Measurements from ENCODE around the gene PPP2R2C.

DNA sequence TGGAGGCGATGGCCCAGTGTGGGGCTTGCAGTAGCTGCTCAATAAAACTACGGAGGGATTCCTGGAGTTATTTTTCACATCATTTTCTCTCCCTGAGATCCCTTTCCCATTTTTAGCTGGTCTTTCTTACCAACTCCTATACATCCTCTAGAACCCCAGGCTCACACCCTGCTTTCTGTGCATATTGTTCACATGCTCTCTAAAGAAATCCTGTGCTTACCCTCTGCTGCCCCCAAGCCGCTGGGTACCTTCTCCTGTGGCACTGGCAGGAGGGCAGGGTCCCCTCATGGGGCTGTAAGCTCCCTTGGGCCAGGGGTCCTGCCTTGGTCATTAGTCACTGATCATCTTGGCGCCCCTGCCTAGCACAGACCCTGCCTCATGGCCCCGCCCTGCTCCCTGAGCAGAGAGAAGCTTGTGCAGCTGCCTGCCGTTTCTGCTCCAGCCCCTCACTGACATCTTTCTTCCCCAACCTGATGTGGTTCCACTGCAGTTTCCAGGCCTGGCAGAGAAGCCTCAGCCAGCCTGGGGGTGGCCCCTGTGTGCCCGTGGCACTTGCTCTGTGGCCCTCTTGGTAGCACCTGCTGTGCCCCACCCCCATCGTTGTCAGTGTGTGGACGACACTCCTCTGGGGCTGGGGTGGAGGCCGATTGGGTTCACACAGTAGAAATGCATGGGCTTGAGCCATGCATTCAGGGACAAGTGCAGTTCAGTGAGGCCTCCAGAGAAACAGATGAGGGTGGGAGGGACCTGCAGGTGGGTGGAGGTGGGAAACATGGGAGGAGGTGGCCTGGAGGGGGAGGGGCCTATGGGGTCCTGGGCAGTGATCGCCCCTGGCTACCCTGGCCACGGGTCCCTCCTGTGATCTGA lies 133.2 kb downstream of the PPP2R2C start:
- no peak for TF ChIP-seq POLR2A (IDR thresholded peaks at IDR 0.05; ENCODE audit: low read depth, low read length)
- TF ChIP-seq SPI1 (IDR thresholded peaks at IDR 0.05; ENCODE audit: low read depth, low read length), result no peak
- TF ChIP-seq POLR2AphosphoS5 (IDR thresholded peaks at IDR 0.05; ENCODE audit: low read depth, low read length), result no peak
- TF ChIP-seq TAF1 (IDR thresholded peaks at IDR 0.05; ENCODE audit: low read depth, low read length), result no peak
- TF ChIP-seq POU2F2 (IDR thresholded peaks at IDR 0.05; ENCODE audit: low read depth, low read length), result no peak
- no peak for TF ChIP-seq PAX5 (IDR thresholded peaks at IDR 0.05; ENCODE audit: insufficient read depth, low read length, severe bottlenecking)
